ENCODE data around the gene MXD1.

- TF ChIP-seq EZH2 (IDR thresholded peaks at IDR 0.05; ENCODE audit: borderline replicate concordance, insufficient read depth, low read depth, low read length, poor library complexity, severe bottlenecking) = no peak
- no peak for TF ChIP-seq CTCF (IDR thresholded peaks at IDR 0.05)
Observed at GRCh38 chr2:69948032-69948962, 33.4 kb downstream of the MXD1 start.
